NCI-H2029 (cell line): ENCODE results near the gene CYTH1.
"Not testable (repeated sequence)": the region's sequence is repeated elsewhere in the genome, so short reads cannot be mapped to it uniquely, and the experiment has no call there.

Experiments
- DNase-seq: peaks from one replicate; lab custom pipeline; 2025; lab: John Stamatoyannopoulos, UW

CYTH1 gene

DNA sequence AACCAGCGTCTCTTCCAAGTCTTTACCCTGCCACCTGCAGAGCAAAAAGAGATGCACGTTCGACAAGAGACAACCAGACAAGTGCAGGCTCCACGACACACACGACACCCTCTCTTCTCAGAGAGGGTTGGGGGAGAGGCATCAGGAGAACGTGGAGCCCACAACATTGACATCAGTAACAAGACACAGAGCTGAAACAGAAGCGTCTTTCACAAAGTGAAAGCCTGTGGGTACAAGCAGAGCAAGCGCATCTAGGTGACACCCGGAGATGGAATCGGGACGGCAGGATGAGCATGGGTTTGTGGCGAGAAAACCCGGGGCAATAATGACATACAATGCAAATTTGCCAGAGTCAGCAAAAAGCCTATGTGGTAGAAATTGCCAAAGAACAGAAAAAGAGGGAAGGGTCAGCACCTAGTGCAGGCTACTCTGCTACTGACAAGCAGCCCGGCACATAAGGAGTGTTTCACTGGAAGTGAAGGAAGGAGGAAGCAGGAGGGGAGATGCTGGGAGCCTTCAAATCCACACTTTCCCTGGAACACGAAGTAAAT, 89.5 kb downstream of the CYTH1 start:
- no peak for DNase-seq

DNA sequence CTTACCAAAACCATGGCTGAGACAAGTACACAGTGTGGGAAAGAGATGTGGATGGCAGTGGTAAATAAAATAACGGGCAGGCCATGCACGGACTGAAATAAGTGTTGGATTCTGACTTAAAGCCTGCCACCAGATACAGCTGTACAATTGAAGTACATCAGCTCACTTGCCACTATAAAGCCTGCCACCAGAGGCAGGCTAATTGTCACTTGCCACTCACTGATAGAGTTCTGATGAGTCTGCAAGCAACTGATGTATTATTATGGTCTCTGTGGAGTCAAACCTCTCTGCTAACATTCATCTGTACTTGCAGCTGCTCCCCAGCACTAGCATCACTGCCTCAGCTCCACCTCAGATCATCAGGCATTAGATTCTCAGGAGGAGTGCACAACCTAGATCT, 93.0 kb downstream of the CYTH1 start:
- DNase-seq: no peak

DNA sequence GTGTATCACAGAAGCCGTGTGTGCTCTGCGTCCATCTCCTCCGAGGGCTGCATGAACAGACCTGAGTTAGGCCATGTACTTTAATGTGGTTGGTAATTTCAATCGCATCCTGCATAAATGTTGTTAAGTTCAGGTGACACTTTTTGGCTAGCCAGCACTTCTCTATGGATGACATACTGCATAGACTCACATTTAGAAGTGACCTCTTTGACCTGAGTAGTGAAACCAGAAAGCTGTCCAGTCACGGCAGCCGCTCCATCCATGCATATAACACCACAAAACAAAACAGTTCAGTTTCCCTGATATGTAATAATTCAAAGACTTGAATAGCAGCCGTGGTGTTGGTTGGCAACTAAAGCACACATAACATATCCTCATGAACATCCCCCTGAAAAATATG, 94.1 kb downstream of the CYTH1 start:
- DNase-seq: no peak

DNA sequence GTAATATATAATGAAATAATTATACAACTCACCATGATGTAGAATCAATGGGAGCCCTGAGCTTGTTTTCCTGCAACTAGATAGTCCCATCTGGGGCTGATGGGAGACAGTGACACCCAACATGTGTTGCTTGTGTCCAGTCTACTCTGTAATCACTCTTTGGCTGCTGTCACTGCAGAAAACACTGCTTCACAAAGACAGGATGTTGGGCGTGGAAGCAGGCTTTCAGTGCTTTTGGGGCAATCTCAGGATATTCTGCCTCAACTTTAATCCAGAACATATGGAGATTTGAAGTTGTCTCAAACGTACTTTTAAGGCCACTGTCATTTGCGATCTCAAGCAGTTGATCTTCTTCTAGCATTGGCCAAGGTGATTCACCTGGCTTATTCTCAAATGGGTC, 94.9 kb downstream of the CYTH1 start:
- DNase-seq: no peak

DNA sequence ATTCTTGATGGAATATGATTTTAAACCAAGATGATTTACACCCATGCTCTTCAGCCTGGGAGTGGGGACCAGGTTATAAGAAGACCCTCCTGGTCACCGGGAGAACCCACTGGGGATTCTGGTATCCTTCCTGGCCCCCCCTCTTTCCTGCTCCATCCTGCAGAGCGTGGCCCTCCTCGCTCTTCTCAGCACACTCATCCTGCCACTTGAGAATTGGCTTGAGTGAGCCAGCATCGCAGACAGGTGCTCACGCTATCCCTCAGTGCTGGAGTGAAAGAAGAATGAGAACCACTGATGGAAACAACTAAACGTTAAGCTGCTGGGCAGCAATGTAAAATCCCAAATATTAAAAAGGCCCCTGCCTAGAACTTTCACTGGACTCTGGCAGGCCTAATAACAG, 98.0 kb downstream of the CYTH1 start:
- peak; percentile 11 for DNase-seq

DNA sequence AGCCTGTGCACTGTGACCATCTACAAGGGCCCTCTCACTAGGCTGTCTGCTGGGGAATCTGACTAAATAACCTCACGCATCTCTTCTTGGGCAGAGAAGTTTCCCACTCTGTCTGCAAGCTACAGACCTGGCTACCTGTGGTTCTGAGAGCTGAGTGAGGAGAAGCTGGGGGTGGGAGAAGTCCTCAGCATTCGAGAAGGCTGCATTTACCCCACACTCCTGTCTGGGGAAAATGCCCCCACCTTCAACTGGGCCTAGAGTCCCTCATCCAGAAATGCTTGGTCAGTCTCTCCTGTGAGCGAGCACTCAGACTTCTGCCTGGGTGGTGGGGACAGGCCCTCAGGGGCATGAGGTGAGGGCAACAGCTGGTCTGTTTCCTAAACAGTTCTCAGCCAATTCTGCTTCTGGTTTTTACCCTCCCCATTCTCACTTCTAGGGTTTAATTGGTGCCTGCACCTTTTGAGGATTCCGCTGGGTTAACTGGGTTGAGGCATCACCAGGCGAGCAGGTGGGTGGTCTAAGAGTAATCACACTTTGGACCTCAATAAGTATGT, 98.6 kb downstream of the CYTH1 start:
- no peak for DNase-seq

DNA sequence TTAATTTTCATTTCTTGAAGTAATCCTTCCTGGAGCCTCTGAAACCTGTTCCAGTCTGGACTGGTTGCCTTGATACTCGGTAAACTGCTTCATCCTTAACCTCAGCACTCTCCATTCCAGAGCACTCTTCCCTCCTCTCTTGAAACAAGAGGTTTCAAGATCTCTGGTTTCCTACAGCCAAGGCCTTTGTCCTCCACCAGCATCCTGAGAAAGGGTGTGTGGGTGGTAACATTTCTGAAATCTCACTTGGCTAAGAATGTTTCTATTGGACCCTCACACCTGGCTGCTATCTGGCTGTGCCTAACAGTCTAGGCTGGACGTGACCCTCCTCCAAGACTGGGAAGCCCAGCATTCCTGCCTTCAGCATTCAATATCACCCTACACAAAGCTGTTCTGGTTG, 99.7 kb downstream of the CYTH1 start:
- DNase-seq: no peak

DNA sequence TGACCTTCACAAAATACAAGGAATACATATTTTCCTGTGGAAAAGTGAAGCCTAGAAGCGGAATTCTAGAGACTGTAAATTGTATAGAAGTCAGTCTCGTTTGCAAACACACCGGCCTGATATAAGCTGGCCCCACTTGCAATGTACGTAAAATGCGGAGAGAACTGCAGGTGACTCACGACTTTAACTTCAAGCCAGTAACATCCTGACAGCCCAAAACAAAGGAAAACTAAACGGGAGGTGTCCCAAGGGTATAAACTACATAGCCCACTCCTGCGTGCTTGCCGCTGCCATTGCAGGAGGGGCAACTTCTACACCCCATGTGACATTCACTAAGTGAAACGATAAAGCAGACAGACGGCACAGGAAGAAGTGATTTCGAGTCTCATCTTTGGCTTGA, 101.6 kb downstream of the CYTH1 start:
- no peak for DNase-seq

DNA sequence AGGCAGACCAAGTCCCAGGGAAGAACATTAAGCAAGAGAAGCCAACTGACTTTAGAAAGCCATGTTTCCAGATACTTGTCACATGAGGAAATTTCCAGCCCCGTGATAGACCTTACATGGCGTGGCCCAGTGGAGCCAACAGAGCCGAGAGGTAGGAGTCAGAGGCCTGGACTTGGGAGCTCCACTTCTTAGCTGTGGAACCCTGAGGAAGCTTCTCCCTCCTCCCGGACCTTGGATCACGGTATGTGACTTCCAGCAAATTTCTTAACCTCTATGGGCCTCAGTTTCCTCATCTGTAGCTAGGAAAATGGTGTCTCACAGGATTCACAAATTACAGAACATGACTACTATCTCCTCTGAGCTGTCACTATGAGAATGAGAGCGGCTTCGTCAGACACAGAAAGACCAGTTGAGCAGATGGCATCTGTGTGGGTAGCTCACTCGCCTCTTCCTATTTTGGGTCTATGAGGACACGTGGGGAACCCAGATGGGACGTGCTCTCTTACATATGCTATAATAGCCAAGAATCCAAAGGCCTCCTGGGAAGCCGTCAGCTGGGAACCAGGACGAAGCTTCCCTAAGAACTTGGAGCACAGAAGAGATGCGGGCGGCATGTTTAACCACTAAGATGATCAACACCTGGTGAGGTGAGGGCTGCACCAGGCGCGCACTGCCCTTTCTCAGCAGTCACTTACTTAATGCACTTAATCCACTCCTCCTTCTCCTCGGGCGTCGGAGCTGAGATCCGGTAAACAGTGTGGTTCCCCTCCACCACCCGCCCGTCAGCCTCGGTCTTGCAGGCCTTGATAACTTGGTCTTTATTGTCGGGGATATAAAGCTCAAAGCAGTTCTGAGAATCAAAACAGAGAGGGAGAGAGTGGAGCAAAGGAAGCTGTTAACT, 102.3 kb downstream of the CYTH1 start:
- no peak for DNase-seq

DNA sequence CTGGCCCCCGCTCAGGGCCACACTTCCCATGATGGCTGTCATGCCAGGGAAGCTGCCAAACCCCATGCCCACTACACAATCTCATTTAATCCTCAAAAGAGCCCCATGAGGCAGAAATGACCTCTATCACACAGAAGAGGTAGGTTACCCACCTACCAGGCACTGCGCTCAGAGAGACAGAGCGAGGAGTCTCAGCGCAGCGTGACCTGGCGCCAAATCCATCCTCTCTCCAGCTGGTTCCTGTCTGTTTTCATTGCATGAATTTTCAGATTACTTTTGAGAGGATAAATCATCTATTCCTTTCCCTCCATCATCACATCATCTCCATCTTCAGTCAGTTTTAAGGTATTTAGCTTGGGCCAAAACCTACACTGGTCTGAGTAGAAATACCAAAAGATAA, 103.4 kb downstream of the CYTH1 start:
- no peak for DNase-seq

DNA sequence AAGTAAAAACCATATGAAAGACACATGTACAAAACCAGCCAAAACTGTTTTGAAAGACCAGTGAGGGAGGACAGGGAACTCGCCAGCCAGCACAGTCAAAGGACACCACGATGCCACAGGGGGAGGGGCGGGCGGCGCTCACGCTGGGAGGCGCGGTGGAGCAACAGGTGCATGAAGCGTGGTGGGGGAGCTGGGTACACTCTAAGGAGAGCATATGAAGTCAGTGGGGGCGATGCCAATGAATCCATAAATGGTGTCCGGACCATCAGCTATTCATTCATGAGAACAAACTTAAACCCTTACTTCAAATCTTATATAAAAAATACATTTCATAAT, 103.9 kb downstream of the CYTH1 start:
- DNase-seq: no peak

DNA sequence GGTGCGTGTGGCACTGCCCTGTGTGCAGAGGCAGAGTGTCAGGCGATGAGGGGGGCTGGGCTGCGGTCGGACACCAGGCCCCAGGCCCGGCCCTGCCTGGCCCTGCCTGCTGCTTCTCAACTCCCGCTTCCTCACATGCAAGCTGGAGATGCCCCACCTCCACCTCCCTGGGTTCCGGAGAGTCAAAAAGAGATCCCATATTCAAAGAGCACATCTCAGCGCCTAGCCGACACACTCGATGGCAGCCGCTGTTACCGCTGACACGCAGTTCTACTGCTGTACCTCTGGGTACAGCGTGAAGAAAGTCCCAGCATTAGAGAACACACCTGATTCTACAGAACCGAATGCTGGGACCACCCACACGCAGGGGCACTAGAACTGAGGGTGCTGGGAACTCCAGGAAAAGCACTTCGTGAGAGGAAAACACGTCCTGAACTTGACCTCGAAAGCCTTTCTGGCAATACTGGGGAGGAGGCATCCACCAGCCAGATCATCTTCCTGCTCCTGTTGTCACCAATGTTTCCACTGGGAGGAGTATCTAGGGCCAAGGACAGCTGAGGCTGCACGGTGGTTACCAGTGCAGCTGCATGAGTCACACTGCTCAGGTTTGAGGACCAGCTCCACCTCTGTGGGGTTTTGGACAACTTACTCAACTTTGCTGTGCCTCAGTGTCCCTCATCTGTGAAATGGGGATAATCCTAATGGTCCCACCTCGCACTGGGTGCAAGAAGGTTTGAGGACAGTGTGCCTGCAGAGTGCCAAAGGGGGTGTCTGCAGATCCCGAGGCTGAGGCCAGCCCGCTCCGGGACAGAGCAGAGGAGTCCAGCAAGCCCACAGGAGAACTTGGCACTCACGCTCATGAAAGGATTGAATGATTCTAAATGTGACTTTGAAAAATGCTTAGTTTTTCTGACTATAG, 104.5 kb downstream of the CYTH1 start:
- DNase-seq: no peak

DNA sequence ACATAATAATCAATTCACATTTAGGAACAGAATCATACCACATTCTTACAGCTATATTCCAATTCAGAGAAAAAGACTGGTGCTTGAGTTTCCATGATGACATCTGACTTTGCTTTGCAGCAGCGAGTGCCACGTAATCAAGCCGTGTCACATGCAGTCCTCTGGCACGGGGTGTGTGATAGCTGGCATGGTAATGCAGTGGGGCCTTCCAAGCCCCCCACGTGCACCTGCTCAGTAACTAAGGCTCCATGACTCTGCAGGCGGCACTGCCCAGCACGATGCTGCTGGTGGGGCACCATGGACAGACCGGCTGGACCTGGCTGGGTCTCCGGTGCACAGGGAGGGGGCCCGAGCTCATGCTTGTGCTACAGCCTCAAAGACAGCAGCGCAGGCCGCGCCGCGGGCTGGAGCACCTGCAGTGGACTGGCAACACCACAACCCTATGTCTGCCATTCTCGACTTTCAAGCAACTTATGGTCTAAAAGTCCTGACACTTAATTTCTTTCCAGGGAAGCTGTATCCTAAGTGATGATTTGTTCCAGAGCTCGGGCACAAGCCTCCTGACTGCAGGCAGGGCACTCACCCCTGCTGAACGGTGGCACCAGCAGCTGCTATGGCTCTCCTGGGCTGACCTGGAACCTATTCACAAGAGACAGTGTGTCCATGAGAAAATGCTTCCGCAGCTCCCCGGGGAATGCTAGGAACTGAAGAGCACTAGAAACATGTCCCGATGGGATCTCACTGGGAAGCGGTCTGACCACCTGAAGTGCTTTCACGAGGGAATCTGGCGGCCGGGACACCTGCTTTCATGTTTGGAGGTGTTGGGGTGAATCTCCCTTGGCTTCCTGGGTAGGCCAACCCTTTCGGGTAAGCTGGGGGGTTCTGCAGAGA, 105.4 kb downstream of the CYTH1 start:
- DNase-seq: no peak

DNA sequence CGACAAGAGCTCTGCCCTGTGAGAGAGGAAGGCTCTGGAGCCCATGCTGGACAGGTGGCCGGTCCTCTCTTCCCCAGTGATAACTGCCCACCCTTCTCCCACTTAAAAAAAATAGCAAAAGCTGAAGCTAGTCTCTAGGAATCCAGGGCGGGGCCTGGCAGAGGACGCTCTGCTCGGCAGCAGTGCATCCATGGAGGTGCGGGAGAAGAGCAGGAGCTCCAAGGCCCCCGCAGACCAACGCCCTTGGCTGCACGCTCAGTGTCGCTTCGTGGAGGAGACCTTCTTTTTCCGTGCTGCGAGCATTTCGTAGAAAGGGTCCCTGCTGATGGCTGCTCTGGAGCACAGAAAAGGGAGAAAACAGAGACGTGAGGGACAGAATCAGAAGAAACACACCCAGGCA, 106.2 kb downstream of the CYTH1 start:
- no peak for DNase-seq

DNA sequence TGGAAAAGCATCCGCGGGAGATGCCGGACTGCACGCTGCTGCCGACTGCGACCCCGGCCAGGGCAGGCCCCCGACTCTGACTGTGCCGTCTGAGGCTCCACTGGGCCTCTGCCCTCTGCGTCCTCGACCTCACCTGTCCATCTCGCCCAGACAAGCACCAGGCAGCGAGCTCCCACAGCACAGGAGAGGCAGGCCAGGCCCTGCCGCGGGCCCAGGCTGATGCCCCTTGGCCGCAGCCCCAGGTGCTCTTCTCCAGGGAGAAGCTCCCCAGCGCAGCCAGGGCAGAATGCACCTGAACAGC, 106.8 kb downstream of the CYTH1 start:
- no peak for DNase-seq

DNA sequence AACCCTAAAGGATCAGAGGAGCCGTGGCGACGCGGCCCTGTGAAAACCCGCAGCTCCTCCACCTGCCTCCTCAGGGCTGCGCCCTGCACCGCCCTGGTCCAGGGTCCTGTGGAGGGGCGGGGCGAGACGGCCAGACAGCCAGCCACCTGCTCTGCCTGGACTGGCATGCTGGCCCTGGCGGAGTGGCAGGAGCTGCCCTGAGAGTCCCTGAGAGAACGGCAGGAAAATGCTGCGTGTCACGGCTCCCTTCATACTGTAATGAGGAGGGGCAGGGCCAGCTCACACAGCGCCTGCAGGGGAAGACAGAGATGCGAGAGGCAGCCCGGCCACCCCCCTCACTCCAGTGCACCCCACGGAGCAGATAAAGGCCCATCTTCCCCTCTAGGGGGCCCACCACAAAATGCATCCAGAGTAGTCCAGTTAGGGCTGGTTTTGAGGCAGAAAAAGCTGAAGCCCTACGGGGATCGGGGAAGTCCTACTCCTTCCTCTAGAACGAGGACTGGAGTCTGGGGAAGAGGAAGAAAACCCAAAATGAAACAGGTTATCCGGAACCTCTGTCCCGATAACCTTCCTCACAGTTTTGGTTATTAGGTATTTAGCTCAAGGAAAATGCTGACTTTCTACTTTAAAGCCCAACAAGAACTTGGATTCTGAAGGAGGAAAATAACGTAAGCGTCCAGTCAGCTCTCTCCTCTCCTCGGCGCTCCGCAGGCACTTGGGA, 107.3 kb downstream of the CYTH1 start:
- DNase-seq: peak; percentile 50

DNA sequence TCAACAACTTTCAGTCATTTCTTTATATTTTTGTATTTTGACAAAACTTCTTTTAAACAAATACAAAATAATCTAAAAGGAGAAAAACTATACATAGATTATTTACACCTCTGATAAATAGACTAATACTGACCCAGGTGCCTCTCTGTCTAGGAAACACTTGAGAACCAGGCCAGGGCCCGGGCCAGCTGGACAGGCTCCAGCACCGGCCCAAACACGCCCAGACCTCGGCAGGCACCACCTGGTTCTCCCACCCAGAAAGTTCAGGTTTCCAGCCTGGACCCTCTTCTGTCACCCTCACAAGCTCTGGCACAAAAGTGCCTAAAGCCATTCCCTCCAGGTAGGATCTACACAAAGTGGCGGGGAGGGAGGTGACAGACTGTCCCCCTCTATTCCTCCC, 107.9 kb downstream of the CYTH1 start:
- no peak for DNase-seq

DNA sequence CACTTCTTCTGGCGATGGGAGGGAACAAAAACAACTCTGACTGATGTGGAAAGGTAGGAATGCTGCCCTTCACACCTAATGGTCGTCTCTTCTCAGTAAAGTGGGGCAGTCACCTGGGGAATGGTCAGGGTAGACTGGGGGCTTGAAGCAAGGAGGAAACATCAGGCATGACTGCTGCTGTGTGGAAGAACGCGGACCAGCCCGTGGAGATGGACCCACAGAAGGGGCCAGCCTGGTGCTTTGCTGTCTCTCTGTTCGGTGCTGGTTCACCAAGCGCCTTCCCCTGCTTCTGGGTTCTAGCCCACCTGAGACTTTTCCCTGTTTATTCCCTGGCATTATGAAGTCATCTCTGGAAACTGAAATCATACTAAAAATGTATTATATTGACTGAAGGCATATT, 108.7 kb downstream of the CYTH1 start:
- DNase-seq: no peak

DNA sequence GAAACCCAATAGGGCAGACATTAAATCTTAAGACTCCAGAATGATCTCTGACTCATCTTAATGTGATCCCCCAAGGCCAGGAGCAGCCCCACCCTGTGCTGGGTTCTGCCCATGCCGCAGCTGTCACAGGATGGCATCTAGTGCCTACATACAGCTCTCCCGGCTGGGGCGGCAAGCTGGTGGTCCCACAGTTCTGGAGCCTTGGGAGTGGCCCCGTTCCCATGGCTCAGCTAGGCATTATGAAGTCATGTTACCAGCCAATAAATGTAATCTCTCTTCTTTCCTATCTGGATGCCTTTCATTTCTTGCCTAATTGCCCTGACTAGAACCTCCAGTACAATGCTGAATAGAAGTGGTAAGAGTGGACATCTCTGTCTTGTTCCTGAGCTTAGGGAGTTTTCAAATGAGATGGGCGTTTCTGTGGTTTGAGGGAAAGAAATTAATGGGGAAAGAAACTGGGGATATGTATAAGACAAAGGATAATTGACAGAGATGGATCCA, 109.2 kb downstream of the CYTH1 start:
- no peak for DNase-seq

DNA sequence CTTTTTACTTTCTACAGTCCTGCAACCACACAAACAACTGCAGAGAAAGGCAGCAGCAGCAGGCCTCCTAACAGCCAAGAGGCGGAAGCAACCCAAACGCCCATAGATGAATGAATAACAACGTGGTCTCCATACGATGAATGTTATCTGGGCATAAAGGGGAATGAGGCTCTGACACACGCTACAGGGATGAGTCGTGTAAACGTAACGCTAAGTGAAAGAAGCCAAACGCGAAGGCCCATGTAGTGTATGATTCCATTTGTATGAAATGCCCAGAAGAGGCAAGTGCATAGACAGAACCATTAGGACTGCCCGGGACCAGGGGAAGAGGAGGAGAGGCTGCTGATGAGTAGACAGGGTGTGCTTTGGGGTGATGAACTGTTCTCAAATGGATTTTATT, 110.1 kb downstream of the CYTH1 start:
- no peak for DNase-seq

DNA sequence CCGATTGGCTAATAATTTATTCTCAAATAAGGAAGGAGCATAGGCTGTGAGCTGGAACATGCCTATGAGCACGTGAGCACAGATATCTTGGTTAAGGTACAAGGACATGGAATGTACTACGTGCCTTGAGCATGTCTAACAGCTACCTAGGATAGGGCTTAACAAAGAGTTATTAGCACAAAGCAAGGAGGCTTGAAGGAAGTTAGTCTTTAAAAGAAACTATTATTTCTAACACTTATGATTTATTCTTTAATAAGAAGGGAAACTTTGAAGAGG, 110.4 kb downstream of the CYTH1 start:
- DNase-seq: not testable (repeated sequence)
